Glutamatergic neuron (in vitro differentiated cells): Measurements from ENCODE around the gene CCT6B. TPM values are rescaled to one million over a fixed set of nuclear protein-coding genes. Genes with fewer than 3 reads are reported as not detected.

Experiments used
- DNase-seq: peaks from one replicate; pipeline ENCODE4 v3.0.0; 2022
- H3K27ac Mint-ChIP-seq: one replicate; pipeline ENCODE4 v1.8.0; 2020; ENCODE audit warnings: mild to moderate bottlenecking, mixed read lengths, inconsistent platforms; ENCODE audit not compliant: unreplicated experiment
- H3K27me3 Mint-ChIP-seq: one replicate; pipeline ENCODE4 v1.8.0; 2020; ENCODE audit warnings: mild to moderate bottlenecking, moderate library complexity, mixed read lengths, inconsistent platforms; ENCODE audit not compliant: unreplicated experiment
- H3K36me3 Mint-ChIP-seq: one replicate; pipeline ENCODE4 v1.8.0; 2020; ENCODE audit warnings: mild to moderate bottlenecking, mixed read lengths, inconsistent platforms; ENCODE audit not compliant: unreplicated experiment
- H3K4me1 Mint-ChIP-seq: one replicate; pipeline ENCODE4 v1.8.0; 2020; ENCODE audit warnings: mild to moderate bottlenecking, low read depth, mixed read lengths, inconsistent platforms; ENCODE audit not compliant: unreplicated experiment
- H3K4me3 Mint-ChIP-seq: one replicate; pipeline ENCODE4 v1.8.0; 2020; ENCODE audit warnings: mild to moderate bottlenecking, mixed read lengths, inconsistent platforms; ENCODE audit not compliant: unreplicated experiment
- H3K9me3 Mint-ChIP-seq: one replicate; pipeline ENCODE4 v1.8.0; 2020; ENCODE audit warnings: mild to moderate bottlenecking, moderate library complexity, mixed read lengths, inconsistent platforms; ENCODE audit not compliant: unreplicated experiment
- total RNA-seq: library from RNA; stranded (reverse); fragmentation: NEBNext Ultra II Directional; extraction: Animal tissue kit (Norgen Biotek cat#: 25700); gene quantifications from one replicate; pipeline ENCODE4 v1.2.1, GENCODE V29; 2021; ENCODE audit not compliant: unreplicated experiment
- TF ChIP-seq, protein P1 (sequence below): fragments of 200-600 bp; sonication (generic); IDR thresholded peaks from one replicate; pipeline ENCODE4 v1.5.0; 2021; ENCODE audit not compliant: partially characterized antibody, unreplicated experiment

Gene CCT6B
- total RNA-seq, 1 donor from 2014 or later: 2.4 TPM

DNA sequence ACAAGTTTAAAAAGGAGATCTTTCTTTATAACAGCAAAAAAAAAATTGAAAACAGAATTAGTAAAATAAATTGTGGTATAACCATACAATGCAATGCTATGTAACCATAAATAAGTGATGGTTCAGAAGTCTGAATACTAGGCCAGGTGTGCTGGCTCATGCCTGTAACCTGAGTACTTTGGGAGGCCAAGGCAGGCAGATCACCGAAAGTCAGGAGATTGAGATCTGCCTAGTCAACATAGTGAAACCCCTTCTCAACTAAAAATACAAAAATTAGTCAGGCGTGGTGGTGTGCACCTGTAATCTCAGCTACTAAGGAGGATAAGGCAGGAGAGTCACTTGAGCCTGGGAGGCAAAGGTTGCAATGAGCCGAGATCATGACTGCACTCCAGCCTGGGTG, 34.6 kb downstream of the CCT6B start:
- TF ChIP-seq, protein P1, sequence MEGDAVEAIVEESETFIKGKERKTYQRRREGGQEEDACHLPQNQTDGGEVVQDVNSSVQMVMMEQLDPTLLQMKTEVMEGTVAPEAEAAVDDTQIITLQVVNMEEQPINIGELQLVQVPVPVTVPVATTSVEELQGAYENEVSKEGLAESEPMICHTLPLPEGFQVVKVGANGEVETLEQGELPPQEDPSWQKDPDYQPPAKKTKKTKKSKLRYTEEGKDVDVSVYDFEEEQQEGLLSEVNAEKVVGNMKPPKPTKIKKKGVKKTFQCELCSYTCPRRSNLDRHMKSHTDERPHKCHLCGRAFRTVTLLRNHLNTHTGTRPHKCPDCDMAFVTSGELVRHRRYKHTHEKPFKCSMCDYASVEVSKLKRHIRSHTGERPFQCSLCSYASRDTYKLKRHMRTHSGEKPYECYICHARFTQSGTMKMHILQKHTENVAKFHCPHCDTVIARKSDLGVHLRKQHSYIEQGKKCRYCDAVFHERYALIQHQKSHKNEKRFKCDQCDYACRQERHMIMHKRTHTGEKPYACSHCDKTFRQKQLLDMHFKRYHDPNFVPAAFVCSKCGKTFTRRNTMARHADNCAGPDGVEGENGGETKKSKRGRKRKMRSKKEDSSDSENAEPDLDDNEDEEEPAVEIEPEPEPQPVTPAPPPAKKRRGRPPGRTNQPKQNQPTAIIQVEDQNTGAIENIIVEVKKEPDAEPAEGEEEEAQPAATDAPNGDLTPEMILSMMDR: no peak
- no peaks in the 10 kb centered on the region for H3K4me1 Mint-ChIP-seq
- DNase-seq: no peak
- no peaks in the 10 kb centered on the region for H3K9me3 Mint-ChIP-seq
- H3K36me3 Mint-ChIP-seq: no peaks in the 10 kb centered on the region
- H3K4me3 Mint-ChIP-seq: no peak overlapping the region
- no peaks in the 10 kb centered on the region for H3K27me3 Mint-ChIP-seq
- no peak overlapping the region for H3K27ac Mint-ChIP-seq

DNA sequence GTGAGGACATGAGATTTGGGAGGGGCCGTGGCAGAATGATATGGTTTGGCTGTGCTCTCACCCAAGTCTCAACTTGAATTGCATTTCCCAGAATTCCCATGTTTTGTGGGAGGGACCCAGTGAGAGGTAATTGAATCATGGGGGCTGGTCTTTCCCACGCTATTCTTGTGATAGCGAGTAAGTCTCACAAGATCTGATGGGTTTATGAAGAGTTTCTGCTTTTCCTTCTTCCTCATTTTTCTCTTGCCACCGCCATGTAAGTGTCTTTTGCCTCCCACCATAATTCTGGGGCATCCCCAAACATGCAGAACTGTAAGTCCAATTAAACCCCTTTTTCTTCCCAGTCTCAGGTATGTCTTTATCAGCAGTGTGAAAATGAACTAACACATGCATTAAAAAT, 40.6 kb downstream of the CCT6B start:
- Mint-ChIP-seq H3K36me3 (no peaks in the 10 kb centered on the region), H3K27me3 (no peaks in the 10 kb centered on the region), H3K27ac (no peak overlapping the region), H3K4me1 (no peaks in the 10 kb centered on the region), H3K4me3 (no peak overlapping the region), H3K9me3 (no peaks in the 10 kb centered on the region)
- TF ChIP-seq, protein P1: no peak
- DNase-seq: no peak

DNA sequence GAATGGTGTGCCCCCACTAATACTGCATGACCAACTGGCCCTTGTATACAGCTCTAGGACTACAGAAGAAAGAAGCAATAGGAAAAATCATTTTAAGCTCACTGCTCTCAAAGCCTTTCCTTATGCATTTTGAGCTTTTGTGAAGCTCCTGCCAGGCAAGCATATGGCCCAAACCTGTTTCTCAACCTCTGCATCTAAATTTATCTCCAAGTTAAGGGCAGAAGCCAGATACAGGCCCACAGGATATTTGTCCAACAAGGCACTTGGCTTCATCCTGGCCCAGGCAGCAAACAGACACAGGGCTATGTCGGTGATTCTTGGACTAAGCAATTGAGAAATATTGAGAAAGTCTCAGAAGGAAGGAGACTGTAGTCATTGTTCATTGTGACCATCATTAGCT, 43.9 kb downstream of the CCT6B start:
- no peaks in the 10 kb centered on the region for H3K9me3 Mint-ChIP-seq
- H3K4me3 Mint-ChIP-seq: no peak overlapping the region
- no peaks in the 10 kb centered on the region for H3K4me1 Mint-ChIP-seq
- H3K27ac Mint-ChIP-seq: no peak overlapping the region
- no peaks in the 10 kb centered on the region for H3K36me3 Mint-ChIP-seq
- TF ChIP-seq, protein P1: no peak
- H3K27me3 Mint-ChIP-seq: no peaks in the 10 kb centered on the region
- DNase-seq: no peak

DNA sequence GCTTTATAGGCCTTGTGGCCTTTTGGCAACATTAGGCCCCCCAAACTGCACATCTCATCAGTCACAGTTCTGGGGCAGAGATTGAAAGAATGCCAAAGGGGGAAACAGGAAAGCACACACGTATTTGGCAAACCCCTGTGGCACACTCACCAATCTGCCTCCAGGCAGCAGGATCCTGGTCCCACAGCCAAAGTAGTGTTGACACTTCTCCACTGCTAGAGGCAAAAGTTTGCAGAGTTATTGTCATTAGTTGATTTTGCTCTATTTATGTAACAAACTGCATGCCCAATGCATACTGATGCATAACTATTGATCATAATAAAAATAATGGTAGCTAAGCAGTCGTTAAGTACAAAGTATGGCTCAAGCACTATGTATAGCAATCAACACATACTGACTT, 45.1 kb downstream of the CCT6B start:
- Mint-ChIP-seq H3K9me3 (no peaks in the 10 kb centered on the region), H3K27ac (no peak overlapping the region), H3K27me3 (peaks cover 2% of the 10 kb centered on the region), H3K4me1 (no peaks in the 10 kb centered on the region), H3K36me3 (no peaks in the 10 kb centered on the region), H3K4me3 (no peak overlapping the region)
- TF ChIP-seq, protein P1: no peak
- DNase-seq: no peak

DNA sequence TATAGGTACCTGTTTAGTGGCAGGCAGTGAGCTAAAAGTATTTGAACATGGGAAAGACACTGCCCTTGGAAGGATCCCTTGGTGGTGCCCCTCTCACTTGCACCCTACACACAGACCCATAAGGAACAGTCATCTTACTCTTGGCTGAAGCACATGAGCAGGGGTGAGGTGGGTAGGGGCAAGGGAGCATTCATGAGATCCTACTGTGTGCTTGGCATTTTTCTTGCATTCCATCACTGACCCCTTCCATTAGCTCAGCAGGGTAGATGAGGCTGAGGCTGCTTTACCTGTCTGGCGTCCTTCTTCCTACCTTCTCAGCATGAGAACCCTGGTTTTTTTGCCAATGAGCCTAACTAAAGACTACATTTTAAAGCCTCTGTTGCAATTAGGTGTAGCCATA, 48.3 kb downstream of the CCT6B start:
- H3K27me3 Mint-ChIP-seq: peaks cover 2% of the 10 kb centered on the region
- TF ChIP-seq, protein P1: no peak
- H3K36me3 Mint-ChIP-seq: no peaks in the 10 kb centered on the region
- no peak overlapping the region for H3K27ac Mint-ChIP-seq
- H3K4me3 Mint-ChIP-seq: no peak overlapping the region
- no peaks in the 10 kb centered on the region for H3K4me1 Mint-ChIP-seq
- no peaks in the 10 kb centered on the region for H3K9me3 Mint-ChIP-seq
- DNase-seq: no peak
